BE2C (cell line): ENCODE results near the gene IRF4.

Experiments
- DNase-seq: peaks from one replicate; pipeline ENCODE4 v3.0.0-alpha.2; 2020
- H3K27me3 ChIP-seq: fragments of 250-450 bp; sonication (Bioruptor Pico); 2 replicates; pipeline ENCODE4 v1.5.1; 2020; ENCODE audit warnings: mild to moderate bottlenecking
- H3K36me3 ChIP-seq: fragments of 250-450 bp; sonication (Bioruptor Pico); 2 replicates; pipeline ENCODE4 v1.5.1; 2020; ENCODE audit warnings: mild to moderate bottlenecking
- H3K4me1 ChIP-seq: fragments of 250-450 bp; sonication (Bioruptor Pico); 2 replicates; pipeline ENCODE4 v1.5.1; 2020
- H3K4me3 ChIP-seq: 2 replicates; pipeline ENCODE4 v1.5.1; 2011; ENCODE audit warnings: low read depth, low read length
- H3K9me3 ChIP-seq: fragments of 250-450 bp; sonication (Bioruptor Pico); 2 replicates; pipeline ENCODE4 v1.5.1; 2020
- CTCF ChIP-seq: IDR thresholded peaks from 2 replicates; pipeline ENCODE4 v1.5.1; 2012; ENCODE audit warnings: mild to moderate bottlenecking, low read depth, low read length

The IRF4 gene

GRCh38 chr6:403659-404655 lies 12.4 kb downstream of the IRF4 start:
- no peak for DNase-seq
- H3K4me1 ChIP-seq: no peaks in the 10 kb centered on the region
- no peak for TF ChIP-seq CTCF
- H3K27me3 ChIP-seq: peaks cover 39% of the 10 kb centered on the region
- H3K4me3 ChIP-seq: no peak overlapping the region
- H3K36me3 ChIP-seq: no peaks in the 10 kb centered on the region
- H3K9me3 ChIP-seq: no peaks in the 10 kb centered on the region

- no peaks in the 10 kb centered on the region for H3K4me1 ChIP-seq
- no peaks in the 10 kb centered on the region for H3K36me3 ChIP-seq
- H3K27me3 ChIP-seq: peaks cover 40% of the 10 kb centered on the region
- TF ChIP-seq CTCF: no peak
- DNase-seq: no peak
- no peak overlapping the region for H3K4me3 ChIP-seq
- H3K9me3 ChIP-seq: no peaks in the 10 kb centered on the region
These were observed 13.3 kb downstream of the IRF4 start for GRCh38 chr6:404685-405423.

GRCh38 chr6:408148-408547 lies 16.6 kb downstream of the IRF4 start:
- peaks cover 50% of the 10 kb centered on the region for H3K27me3 ChIP-seq
- H3K4me3 ChIP-seq: no peak overlapping the region
- H3K9me3 ChIP-seq: no peaks in the 10 kb centered on the region
- no peak for TF ChIP-seq CTCF
- H3K36me3 ChIP-seq: no peaks in the 10 kb centered on the region
- no peak for DNase-seq
- H3K4me1 ChIP-seq: no peaks in the 10 kb centered on the region

GRCh38 chr6:408599-409102 lies 17.1 kb downstream of the IRF4 start:
- H3K9me3 ChIP-seq: no peaks in the 10 kb centered on the region
- peak; percentile 44 for DNase-seq
- H3K4me1 ChIP-seq: no peaks in the 10 kb centered on the region
- no peak overlapping the region for H3K4me3 ChIP-seq
- H3K36me3 ChIP-seq: no peaks in the 10 kb centered on the region
- peaks cover 50% of the 10 kb centered on the region for H3K27me3 ChIP-seq
- peak; percentile 38 for TF ChIP-seq CTCF

- Histone ChIP-seq H3K9me3 (no peaks in the 10 kb centered on the region), H3K36me3 (no peaks in the 10 kb centered on the region), H3K4me3 (no peak overlapping the region), H3K4me1 (no peaks in the 10 kb centered on the region), H3K27me3 (peaks cover 50% of the 10 kb centered on the region)
- no peak for TF ChIP-seq CTCF
- DNase-seq: no peak
These were observed 17.9 kb downstream of the IRF4 start for GRCh38 chr6:409370-409972.
